C4-2B (cell line): Measurements from ENCODE around the gene CAMTA2.

ENCODE experiments used
- ZFX ChIP-seq: fragments of 450-650 bp; IDR thresholded peaks from 2 replicates; pipeline ENCODE4 v1.6.1; 2017
- TF ChIP-seq, protein P1 (sequence below): fragments of 450-650 bp; conservative IDR thresholded peaks from 2 replicates; pipeline ENCODE4 v1.5.1; 2017; ENCODE audit warnings: mild to moderate bottlenecking

DNA sequence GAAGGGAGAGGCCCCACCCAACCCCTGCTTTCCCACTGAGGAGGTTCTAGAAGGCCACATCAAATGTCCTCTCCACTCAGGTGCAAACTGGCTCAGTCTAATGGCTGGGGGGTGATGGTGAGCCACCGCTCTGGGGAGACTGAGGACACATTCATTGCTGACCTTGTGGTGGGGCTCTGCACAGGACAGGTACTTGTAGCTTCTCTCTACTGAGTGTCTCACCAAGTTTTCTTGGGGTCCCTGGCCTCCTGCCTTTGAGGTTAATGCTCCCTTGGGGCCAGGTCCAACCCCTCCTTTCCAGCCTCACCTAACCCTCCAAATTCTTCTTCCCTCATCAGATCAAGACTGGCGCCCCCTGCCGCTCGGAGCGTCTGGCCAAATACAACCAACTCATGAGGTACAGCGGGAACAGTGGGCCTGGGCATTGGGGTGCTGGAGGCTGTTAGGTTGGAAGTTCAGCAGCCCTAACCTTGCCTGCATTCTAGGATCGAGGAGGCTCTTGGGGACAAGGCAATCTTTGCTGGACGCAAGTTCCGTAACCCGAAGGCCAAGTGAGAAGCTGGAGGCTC, 30.9 kb downstream of the CAMTA2 start:
- TF ChIP-seq, protein P1, sequence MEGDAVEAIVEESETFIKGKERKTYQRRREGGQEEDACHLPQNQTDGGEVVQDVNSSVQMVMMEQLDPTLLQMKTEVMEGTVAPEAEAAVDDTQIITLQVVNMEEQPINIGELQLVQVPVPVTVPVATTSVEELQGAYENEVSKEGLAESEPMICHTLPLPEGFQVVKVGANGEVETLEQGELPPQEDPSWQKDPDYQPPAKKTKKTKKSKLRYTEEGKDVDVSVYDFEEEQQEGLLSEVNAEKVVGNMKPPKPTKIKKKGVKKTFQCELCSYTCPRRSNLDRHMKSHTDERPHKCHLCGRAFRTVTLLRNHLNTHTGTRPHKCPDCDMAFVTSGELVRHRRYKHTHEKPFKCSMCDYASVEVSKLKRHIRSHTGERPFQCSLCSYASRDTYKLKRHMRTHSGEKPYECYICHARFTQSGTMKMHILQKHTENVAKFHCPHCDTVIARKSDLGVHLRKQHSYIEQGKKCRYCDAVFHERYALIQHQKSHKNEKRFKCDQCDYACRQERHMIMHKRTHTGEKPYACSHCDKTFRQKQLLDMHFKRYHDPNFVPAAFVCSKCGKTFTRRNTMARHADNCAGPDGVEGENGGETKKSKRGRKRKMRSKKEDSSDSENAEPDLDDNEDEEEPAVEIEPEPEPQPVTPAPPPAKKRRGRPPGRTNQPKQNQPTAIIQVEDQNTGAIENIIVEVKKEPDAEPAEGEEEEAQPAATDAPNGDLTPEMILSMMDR: no peak
- TF ChIP-seq ZFX: no peak
